Measurements from ENCODE around the gene ELAVL3.

DNA sequence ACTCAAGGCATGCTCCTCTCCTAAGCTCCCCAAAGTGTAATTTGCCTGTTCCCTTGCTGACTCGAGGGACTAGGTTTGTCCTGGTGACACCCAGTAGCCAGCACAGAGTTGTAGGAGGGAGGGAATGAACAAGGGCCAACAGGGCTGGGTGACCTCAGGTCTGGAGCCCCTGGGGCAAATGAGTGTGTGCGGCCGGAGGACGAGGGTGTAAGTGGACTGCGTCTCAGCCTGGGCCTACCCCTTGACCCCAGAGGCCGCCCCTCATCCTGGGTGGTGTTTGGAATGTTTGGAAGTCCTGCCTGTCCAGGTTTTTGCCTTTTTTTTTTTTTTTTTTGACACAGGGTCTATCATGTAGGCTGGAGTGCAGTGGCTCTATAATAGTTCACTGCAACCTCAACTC lies 26.1 kb upstream of the ELAVL3 start:
- no peak for TF ChIP-seq POLR2A (IDR thresholded peaks at IDR 0.05; ENCODE audit: control extremely low read depth in 1 of 2, low read depth in 2 of 2, low read length in 2 of 2)
- TF ChIP-seq BACH1 (IDR thresholded peaks at IDR 0.05; ENCODE audit: low read length) = no peak
- TF ChIP-seq CEBPB (IDR thresholded peaks at IDR 0.05; ENCODE audit: low read depth, low read length) = no peak
- TF ChIP-seq MAFK (IDR thresholded peaks at IDR 0.05; ENCODE audit: low read depth, low read length) = no peak
- no peak for TF ChIP-seq SIN3A (conservative IDR thresholded peaks at IDR 0.05 in 1 of 2, IDR thresholded peaks at IDR 0.05 in 1 of 2; ENCODE audit: low read depth in 1 of 2, low read length in 2 of 2)
- no peak for TF ChIP-seq HDAC2 (IDR thresholded peaks at IDR 0.05; ENCODE audit: borderline replicate concordance in 1 of 2, low read depth in 2 of 2, low read length in 2 of 2)
- TF ChIP-seq RXRA (IDR thresholded peaks at IDR 0.05; ENCODE audit: insufficient read depth, low read depth, low read length) = no peak
- no peak for TF ChIP-seq HDAC6 (IDR thresholded peaks at IDR 0.05; ENCODE audit: low read depth, low read length)
- TF ChIP-seq RFX5 (IDR thresholded peaks at IDR 0.05; ENCODE audit: borderline replicate concordance, low read depth, low read length) = no peak
